Left ventricle myocardium inferior (tissue), 1 donor: ENCODE measurements around the gene ASIC4. TPM values are rescaled to one million over a fixed set of nuclear protein-coding genes. Genes with fewer than 3 reads are reported as not detected.

Source experiments
- DNase-seq: peaks from one replicate; pipeline ENCODE4 v3.0.0-alpha.2; 2020
- H3K27ac ChIP-seq: fragments of 200-600 bp; replicated peaks from 2 replicates; pipeline ENCODE4 v1.8.0; 2021
- H3K27me3 ChIP-seq: fragments of 200-600 bp; 2 replicates; pipeline ENCODE4 v1.8.0; 2021; ENCODE audit warnings: low read depth
- H3K36me3 ChIP-seq: fragments of 200-600 bp; 2 replicates; pipeline ENCODE4 v1.8.0; 2021
- H3K4me1 ChIP-seq: fragments of 200-600 bp; 2 replicates; pipeline ENCODE4 v1.8.0; 2021
- H3K4me3 ChIP-seq: fragments of 200-600 bp; 2 replicates; pipeline ENCODE4 v1.8.0; 2021; ENCODE audit warnings: mild to moderate bottlenecking, moderate library complexity
- H3K9me3 ChIP-seq: fragments of 200-600 bp; replicated peaks from 2 replicates; pipeline ENCODE4 v1.8.0; 2021
- CTCF ChIP-seq: fragments of 200-600 bp; IDR thresholded peaks from 2 replicates; pipeline ENCODE4 v1.8.0; 2021; ENCODE audit warnings: antibody characterized with exemption, mild to moderate bottlenecking, borderline replicate concordance
- intact Hi-C: fragments of 100-400 bp; cut with micrococcal nuclease; formaldehyde crosslinking; loops from one replicate; pipeline ENCODE4 v1.11.0; 2022
- total RNA-seq: library from RNA; stranded (reverse); fragmentation: NEBNext Ultra II Directional; extraction: Animal tissue kit (Norgen Biotek cat#: 25700); gene quantifications from one replicate; pipeline ENCODE4 v1.2.1, GENCODE V29; 2021
- donor health status: DM: no; HTN: yes; CAD: no; lungs with severe emphysema.

Gene ASIC4
- total RNA-seq, 1 donor from 2014 or later = not detected

GRCh38 chr2:219551441-219552381 lies 37.4 kb downstream of the ASIC4 start:
- H3K27me3 ChIP-seq = peaks cover 53% of the 10 kb centered on the region
- DNase-seq = no peak

DNA sequence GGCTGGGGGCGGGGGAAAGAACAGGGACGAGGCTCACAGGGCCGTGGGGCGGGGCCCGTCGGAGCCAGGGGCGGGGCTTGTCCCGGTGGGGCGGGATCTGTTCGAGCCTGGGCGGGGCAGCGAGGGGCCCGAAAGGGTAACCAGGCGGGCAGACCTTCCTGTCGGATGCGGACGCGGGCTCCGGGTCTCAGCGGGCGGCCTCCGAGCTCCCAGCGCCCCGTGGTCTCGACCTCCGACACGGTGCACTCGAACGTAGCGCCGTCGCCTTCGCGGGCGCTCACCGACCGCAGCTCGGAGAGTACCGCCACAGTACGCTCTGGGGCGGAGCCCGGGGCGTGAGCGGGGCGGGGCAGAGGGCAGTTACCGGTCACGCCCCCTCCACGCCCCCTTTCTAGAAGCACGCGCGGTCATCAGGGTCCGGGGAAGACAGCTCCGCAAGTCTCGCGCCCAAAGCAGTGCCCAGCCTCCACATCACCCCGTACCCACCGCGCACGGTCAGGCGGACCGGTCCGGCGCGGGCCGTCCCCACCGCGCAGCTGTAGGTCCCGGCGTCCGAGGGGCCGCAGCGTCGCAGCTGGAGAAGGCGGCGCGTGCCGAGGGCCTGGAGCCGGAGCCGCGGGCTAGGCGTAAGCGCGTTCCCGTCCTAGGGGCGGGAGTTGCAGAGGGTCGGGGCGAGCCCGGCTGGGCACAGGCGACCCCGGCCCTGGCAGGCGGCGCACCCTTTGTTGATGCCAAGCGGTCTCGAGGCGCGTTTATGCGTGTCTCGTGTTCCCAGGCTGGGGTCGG lies 38.3 kb downstream of the ASIC4 start:
- Histone ChIP-seq H3K4me1 (peaks cover 21% of the 10 kb centered on the region), H3K27me3 (peaks cover 51% of the 10 kb centered on the region), H3K27ac (peak overlapping the region; percentile 3), H3K36me3 (peaks cover 11% of the 10 kb centered on the region), H3K4me3 (peak overlapping the region; percentile 67), H3K9me3 (no peaks in the 10 kb centered on the region)
- intact Hi-C loops = no loop called here
- no peak for TF ChIP-seq CTCF
- DNase-seq = peak; percentile 86

More at GRCh38 chr2:219551441-219552381, 37.4 kb downstream of the ASIC4 start:
- H3K4me3 ChIP-seq = peak overlapping the region; percentile 67
- intact Hi-C loops = no loop called here
- H3K4me1 ChIP-seq = peaks cover 21% of the 10 kb centered on the region
- peaks cover 11% of the 10 kb centered on the region for H3K36me3 ChIP-seq
- no peaks in the 10 kb centered on the region for H3K9me3 ChIP-seq
- H3K27ac ChIP-seq = peak overlapping the region; percentile 3
- TF ChIP-seq CTCF = no peak

DNA sequence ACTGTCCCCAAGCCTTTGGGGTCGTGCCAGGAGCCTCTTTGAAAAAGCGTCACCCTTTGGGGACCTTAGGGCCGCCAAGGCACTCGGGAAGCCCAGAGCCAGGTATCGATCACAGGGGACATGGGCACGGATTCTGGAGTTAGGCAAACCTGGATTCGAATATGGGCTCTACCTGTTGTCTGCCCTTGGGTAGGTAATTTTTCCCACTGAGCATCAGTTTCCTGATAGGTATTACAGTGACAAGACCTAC lies 38.8 kb downstream of the ASIC4 start:
- no peak for DNase-seq

DNA sequence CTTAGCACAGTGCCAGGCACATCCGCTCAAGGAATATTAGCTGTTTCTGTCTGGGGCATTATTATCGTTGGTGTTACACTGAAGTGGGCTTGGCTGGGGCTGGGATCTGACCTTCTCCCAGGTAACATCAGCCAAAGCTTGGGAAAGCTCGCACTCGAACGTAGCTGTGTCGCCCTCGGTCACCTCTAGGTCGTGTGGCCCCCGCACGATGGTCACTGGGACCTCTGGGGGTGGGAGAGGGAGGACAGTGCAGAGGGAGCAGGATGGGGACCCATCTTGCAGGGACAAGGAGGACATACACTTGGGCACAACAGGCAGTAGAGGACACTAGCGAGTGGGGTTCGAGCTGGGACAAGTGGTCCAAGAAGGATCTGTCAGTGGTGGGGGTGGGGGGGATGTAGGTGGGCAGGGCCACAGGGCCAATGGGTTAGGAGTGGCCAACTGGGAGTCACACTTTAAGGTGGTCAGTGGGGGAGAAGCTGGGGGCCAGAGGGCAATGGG lies 39.2 kb downstream of the ASIC4 start:
- Histone ChIP-seq H3K27me3 (peaks cover 47% of the 10 kb centered on the region), H3K27ac (no peak overlapping the region), H3K4me3 (no peak overlapping the region), H3K4me1 (peaks cover 21% of the 10 kb centered on the region), H3K36me3 (peaks cover 15% of the 10 kb centered on the region), H3K9me3 (no peaks in the 10 kb centered on the region)
- no peak for TF ChIP-seq CTCF
- intact Hi-C loops = no loop called here
- DNase-seq = no peak

More for the DNA sequence above, 38.8 kb downstream of the ASIC4 start:
- Histone ChIP-seq H3K27me3 (peaks cover 47% of the 10 kb centered on the region), H3K36me3 (peaks cover 12% of the 10 kb centered on the region), H3K27ac (no peak overlapping the region), H3K9me3 (no peaks in the 10 kb centered on the region), H3K4me1 (peaks cover 21% of the 10 kb centered on the region), H3K4me3 (peak overlapping the region; percentile 67)
- intact Hi-C loops = no loop called here
- TF ChIP-seq CTCF = no peak

DNA sequence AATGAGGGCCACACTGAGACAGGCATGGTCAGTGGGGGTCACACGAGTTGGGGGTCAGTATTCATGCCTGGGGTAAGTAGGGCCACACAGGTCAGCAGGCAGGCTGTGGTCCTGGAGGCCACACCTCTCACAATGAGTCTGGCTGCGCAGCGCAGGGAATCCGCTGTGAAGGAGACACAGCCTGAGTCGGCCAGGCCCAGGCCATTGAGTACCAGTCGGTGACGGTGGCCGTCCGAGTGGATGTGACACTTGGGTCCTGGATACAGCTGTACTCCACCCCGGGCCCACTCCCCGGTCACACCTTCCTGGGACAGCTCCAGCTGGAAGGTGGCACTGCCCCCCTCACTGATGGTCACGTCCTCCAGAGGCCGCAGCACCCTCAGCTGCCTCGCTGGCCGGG lies 40.1 kb downstream of the ASIC4 start:
- peaks cover 15% of the 10 kb centered on the region for H3K36me3 ChIP-seq
- DNase-seq = no peak

More for the DNA sequence above, 40.1 kb downstream of the ASIC4 start:
- Histone ChIP-seq H3K27ac (no peak overlapping the region), H3K9me3 (no peaks in the 10 kb centered on the region), H3K27me3 (peaks cover 47% of the 10 kb centered on the region), H3K4me1 (peaks cover 21% of the 10 kb centered on the region), H3K4me3 (no peak overlapping the region)
- no peak for TF ChIP-seq CTCF
- intact Hi-C loops = no loop called here
